ENCODE data around the gene OR6Q1. TPM values are rescaled to one million over a fixed set of nuclear protein-coding genes. Genes with fewer than 3 reads are reported as not detected.

OR6Q1 gene
- total and polyA plus RNA-seq, 2 of the 13 experiments (the other 11 are each of a cell fraction or from before 2014, with no cell fraction given) = not detected

DNA sequence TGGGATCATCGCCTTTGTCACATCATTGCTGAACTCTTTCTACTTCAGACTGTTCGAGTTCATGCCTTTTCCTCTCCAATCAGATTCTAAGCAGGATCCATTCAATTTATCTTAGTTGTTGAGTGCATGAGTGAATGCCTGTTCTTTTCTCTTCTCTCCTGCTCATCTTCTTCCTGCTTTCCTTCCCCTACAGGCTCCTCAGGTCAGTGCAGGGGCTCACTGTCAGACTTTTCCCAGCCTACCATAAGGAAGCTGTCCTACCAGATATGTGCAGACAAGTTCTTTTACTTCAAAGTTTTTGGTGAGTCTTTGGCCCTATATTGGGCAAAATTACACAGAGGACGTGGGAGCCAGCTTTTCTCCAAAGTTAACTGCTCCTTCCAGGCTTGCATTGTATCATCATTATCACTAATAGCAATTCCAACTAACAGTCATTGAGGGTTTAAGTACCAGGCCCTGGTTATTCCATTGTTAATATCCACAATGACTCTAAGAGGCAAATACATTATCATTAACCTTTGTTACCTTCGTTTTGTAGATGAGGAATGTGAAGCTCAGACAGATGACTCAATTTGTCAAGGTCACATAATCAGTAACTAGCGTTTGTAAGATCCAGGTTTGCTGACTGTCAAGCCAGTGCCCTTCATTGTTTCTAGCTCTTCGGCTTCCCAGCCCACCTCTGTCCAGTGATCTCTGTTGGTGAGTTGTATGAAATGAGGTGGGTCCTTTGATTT is 30.4 kb downstream of the OR6Q1 start (continued):
- TF ChIP-seq PAXIP1 (CRISPR knock-in tag; conservative IDR thresholded peaks at IDR 0.05) (peak; percentile 70), IRX3 (CRISPR knock-in tag; IDR thresholded peaks at IDR 0.05; ENCODE audit: borderline replicate concordance, low read depth) (no peak), RARG (CRISPR knock-in tag; IDR thresholded peaks at IDR 0.05; ENCODE audit: low read depth) (no peak), ZBTB1 (CRISPR knock-in tag; IDR thresholded peaks at IDR 0.05; ENCODE audit: borderline replicate concordance) (no peak), SRY (CRISPR knock-in tag; IDR thresholded peaks at IDR 0.05) (no peak), CBFB (CRISPR knock-in tag; IDR thresholded peaks at IDR 0.05) (no peak), FIP1L1 (IDR thresholded peaks at IDR 0.05; ENCODE audit: borderline replicate concordance, insufficient read depth, low read depth, low read length) (no peak), ZGPAT (CRISPR knock-in tag; IDR thresholded peaks at IDR 0.05) (peak; percentile 67), ZNF260 (CRISPR knock-in tag; IDR thresholded peaks at IDR 0.05; ENCODE audit: borderline replicate concordance, low read depth) (no peak), SSRP1 (CRISPR knock-in tag; IDR thresholded peaks at IDR 0.05) (no peak), HMG20B (CRISPR knock-in tag; conservative IDR thresholded peaks at IDR 0.05) (no peak), ATF1 (CRISPR knock-in tag; IDR thresholded peaks at IDR 0.05) (no peak), TSC22D2 (CRISPR knock-in tag; IDR thresholded peaks at IDR 0.05; ENCODE audit: borderline replicate concordance) (no peak), TAF1 (CRISPR knock-in tag; IDR thresholded peaks at IDR 0.05) (no peak), AKAP8 (CRISPR knock-in tag; IDR thresholded peaks at IDR 0.05) (no peak), MTA1 (CRISPR knock-in tag; IDR thresholded peaks at IDR 0.05; ENCODE audit: borderline replicate concordance) (no peak)
- TF ChIP-seq, protein P1, sequence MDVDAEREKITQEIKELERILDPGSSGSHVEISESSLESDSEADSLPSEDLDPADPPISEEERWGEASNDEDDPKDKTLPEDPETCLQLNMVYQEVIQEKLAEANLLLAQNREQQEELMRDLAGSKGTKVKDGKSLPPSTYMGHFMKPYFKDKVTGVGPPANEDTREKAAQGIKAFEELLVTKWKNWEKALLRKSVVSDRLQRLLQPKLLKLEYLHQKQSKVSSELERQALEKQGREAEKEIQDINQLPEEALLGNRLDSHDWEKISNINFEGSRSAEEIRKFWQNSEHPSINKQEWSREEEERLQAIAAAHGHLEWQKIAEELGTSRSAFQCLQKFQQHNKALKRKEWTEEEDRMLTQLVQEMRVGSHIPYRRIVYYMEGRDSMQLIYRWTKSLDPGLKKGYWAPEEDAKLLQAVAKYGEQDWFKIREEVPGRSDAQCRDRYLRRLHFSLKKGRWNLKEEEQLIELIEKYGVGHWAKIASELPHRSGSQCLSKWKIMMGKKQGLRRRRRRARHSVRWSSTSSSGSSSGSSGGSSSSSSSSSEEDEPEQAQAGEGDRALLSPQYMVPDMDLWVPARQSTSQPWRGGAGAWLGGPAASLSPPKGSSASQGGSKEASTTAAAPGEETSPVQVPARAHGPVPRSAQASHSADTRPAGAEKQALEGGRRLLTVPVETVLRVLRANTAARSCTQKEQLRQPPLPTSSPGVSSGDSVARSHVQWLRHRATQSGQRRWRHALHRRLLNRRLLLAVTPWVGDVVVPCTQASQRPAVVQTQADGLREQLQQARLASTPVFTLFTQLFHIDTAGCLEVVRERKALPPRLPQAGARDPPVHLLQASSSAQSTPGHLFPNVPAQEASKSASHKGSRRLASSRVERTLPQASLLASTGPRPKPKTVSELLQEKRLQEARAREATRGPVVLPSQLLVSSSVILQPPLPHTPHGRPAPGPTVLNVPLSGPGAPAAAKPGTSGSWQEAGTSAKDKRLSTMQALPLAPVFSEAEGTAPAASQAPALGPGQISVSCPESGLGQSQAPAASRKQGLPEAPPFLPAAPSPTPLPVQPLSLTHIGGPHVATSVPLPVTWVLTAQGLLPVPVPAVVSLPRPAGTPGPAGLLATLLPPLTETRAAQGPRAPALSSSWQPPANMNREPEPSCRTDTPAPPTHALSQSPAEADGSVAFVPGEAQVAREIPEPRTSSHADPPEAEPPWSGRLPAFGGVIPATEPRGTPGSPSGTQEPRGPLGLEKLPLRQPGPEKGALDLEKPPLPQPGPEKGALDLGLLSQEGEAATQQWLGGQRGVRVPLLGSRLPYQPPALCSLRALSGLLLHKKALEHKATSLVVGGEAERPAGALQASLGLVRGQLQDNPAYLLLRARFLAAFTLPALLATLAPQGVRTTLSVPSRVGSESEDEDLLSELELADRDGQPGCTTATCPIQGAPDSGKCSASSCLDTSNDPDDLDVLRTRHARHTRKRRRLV (CRISPR knock-in tag; IDR thresholded peaks at IDR 0.05) = no peak
